Activated T-helper 17 cell treated with anti-CD3 and anti-CD28 coated beads, Interleukin-2, amount 50 U/mL, for 72 hours (primary cell): ENCODE data around the gene FZD8. TPM values are rescaled to one million over a fixed set of nuclear protein-coding genes. Genes with fewer than 3 reads are reported as not detected.

Experiments
- ATAC-seq: fragments of 150-1000 bp; cut with Tn5 transposase; replicated peaks from 2 replicates; pipeline ENCODE4 v1.10.0; 2021; ENCODE audit warnings: mild to moderate bottlenecking, moderate library complexity
- H3K27ac Mint-ChIP-seq: one replicate; pipeline ENCODE4 v1.8.0; 2022; ENCODE audit warnings: mixed read lengths
- H3K27me3 Mint-ChIP-seq: one replicate; pipeline ENCODE4 v1.8.0; 2022; ENCODE audit warnings: mixed read lengths
- H3K36me3 Mint-ChIP-seq: one replicate; pipeline ENCODE4 v1.8.0; 2022; ENCODE audit warnings: low read depth, mild to moderate bottlenecking, mixed read lengths
- H3K4me1 Mint-ChIP-seq: one replicate; pipeline ENCODE4 v1.8.0; 2022; ENCODE audit warnings: mixed read lengths
- H3K4me3 Mint-ChIP-seq: one replicate; pipeline ENCODE4 v1.8.0; 2022; ENCODE audit warnings: mild to moderate bottlenecking, mixed read lengths
- H3K9me3 Mint-ChIP-seq: one replicate; pipeline ENCODE4 v1.8.0; 2022; ENCODE audit warnings: mixed read lengths
- total RNA-seq, 2 donors: library from RNA; stranded (reverse); gene quantifications; one replicate each; pipeline ENCODE4 v1.2.3, GENCODE V29; 2022

Gene FZD8
- total RNA-seq, 2 donors from 2014 or later: 0.39 TPM; not detected in 1

GRCh38 chr10:35600193-35600592 is 41.9 kb downstream of the FZD8 start:
- Mint-ChIP-seq H3K4me1 (no peaks in the 10 kb centered on the region), H3K27me3 (peaks cover 34% of the 10 kb centered on the region), H3K27ac (no peak overlapping the region), H3K4me3 (no peak overlapping the region), H3K36me3 (no peaks in the 10 kb centered on the region), H3K9me3 (no peaks in the 10 kb centered on the region)
- ATAC-seq: no peak

- H3K36me3 Mint-ChIP-seq: no peaks in the 10 kb centered on the region
- H3K4me1 Mint-ChIP-seq: no peaks in the 10 kb centered on the region
- peaks cover 22% of the 10 kb centered on the region for H3K27me3 Mint-ChIP-seq
- no peak overlapping the region for H3K27ac Mint-ChIP-seq
- no peak for ATAC-seq
- H3K4me3 Mint-ChIP-seq: no peak overlapping the region
- H3K9me3 Mint-ChIP-seq: no peaks in the 10 kb centered on the region
Observed at GRCh38 chr10:35598379-35598778, 43.7 kb downstream of the FZD8 start.

GRCh38 chr10:35595106-35595505 is 47.0 kb downstream of the FZD8 start:
- Mint-ChIP-seq H3K36me3 (no peaks in the 10 kb centered on the region), H3K27me3 (peaks cover 8% of the 10 kb centered on the region), H3K4me1 (no peaks in the 10 kb centered on the region), H3K9me3 (peaks cover 12% of the 10 kb centered on the region), H3K4me3 (no peak overlapping the region), H3K27ac (no peak overlapping the region)
- ATAC-seq: no peak

GRCh38 chr10:35594115-35595079 is 47.7 kb downstream of the FZD8 start:
- Mint-ChIP-seq H3K36me3 (no peaks in the 10 kb centered on the region), H3K4me3 (no peak overlapping the region), H3K4me1 (no peaks in the 10 kb centered on the region), H3K27me3 (peaks cover 4% of the 10 kb centered on the region), H3K9me3 (peaks cover 12% of the 10 kb centered on the region), H3K27ac (no peak overlapping the region)
- no peak for ATAC-seq

- no peak for ATAC-seq
- Mint-ChIP-seq H3K36me3 (no peaks in the 10 kb centered on the region), H3K4me3 (no peak overlapping the region), H3K4me1 (no peaks in the 10 kb centered on the region), H3K9me3 (peaks cover 12% of the 10 kb centered on the region), H3K27ac (no peak overlapping the region), H3K27me3 (peaks cover 4% of the 10 kb centered on the region)
Observed at GRCh38 chr10:35592441-35592840, 49.7 kb downstream of the FZD8 start.

GRCh38 chr10:35588836-35589235 is 53.3 kb downstream of the FZD8 start:
- Mint-ChIP-seq H3K9me3 (peaks cover 12% of the 10 kb centered on the region), H3K27me3 (peaks cover 4% of the 10 kb centered on the region), H3K4me3 (no peak overlapping the region), H3K4me1 (no peaks in the 10 kb centered on the region), H3K36me3 (no peaks in the 10 kb centered on the region), H3K27ac (no peak overlapping the region)
- no peak for ATAC-seq

Other genes starting within 250 kb of the FZD8 start
- under 1 TPM in 1 of 2 donors, not detected in 1; 0.15 TPM for gene GJD4, start 37.0 kb downstream of the FZD8 start, total RNA-seq